Peyer's patch (tissue), 4 donors: ENCODE results near the gene ERAL1. TPM values are rescaled to one million over a fixed set of nuclear protein-coding genes. Genes with fewer than 3 reads are reported as not detected.
"Not testable (repeated sequence)": the region's sequence is repeated elsewhere in the genome, so short reads cannot be mapped to it uniquely, and the experiment has no call there.

Experiments
- DNase-seq, 3 donors: peaks; one replicate each; pipeline ENCODE4 v3.0.0-alpha.2; 2017 to 2019
- H3K27ac ChIP-seq, 4 donors: fragments of 200-600 bp; sonication (generic); one replicate each; pipeline ENCODE4 v1.5.1; 2016 to 2019
- H3K27me3 ChIP-seq, 2 donors: fragments of 200-600 bp; sonication (generic); one replicate each; pipeline ENCODE4 v1.5.1; 2019
- H3K36me3 ChIP-seq, 3 donors: fragments of 200-600 bp; sonication (generic); one replicate each; pipeline ENCODE4 v1.5.1; 2016 to 2019
- H3K4me1 ChIP-seq, 4 donors: fragments of 200-600 bp; sonication (generic); one replicate each; pipeline ENCODE4 v1.5.1; 2016 to 2019
- H3K4me3 ChIP-seq, 4 donors: fragments of 200-600 bp; sonication (generic); 1 replicate in 3 of 4; 2 replicates in 1 of 4; pipeline ENCODE4 v1.5.1; 2016 to 2019; ENCODE audit warnings: mild to moderate bottlenecking in 1 of 4
- H3K9me3 ChIP-seq, 4 donors: fragments of 200-600 bp; sonication (generic); one replicate each; pipeline ENCODE4 v1.5.1; 2016 to 2019; ENCODE audit warnings: mild to moderate bottlenecking in 1 of 4
- POLR2A ChIP-seq, 2 donors: fragments of 450-650 bp; IDR thresholded peaks; one replicate each; pipeline ENCODE4 v1.5.1; 2017; ENCODE audit warnings: antibody characterized with exemption in 2 of 2, mild to moderate bottlenecking in 2 of 2, moderate library complexity in 2 of 2
- total RNA-seq, 4 donors: library from RNA; depleted of rRNA; stranded (reverse); fragments of >200 nt; gene quantifications; one replicate each; pipeline ENCODE4 v1.1.0, GENCODE V29; 2016
- TF ChIP-seq, protein P1 (sequence below), 6 experiments: fragments of 450-650 bp in 4 of 6; fragments of 200-600 bp in 2 of 6; sonication (generic) in 1 of 6; IDR thresholded peaks; one replicate each; pipeline ENCODE4 v1.5.1; 2017 to 2019; ENCODE audit warnings: antibody characterized with exemption in 6 of 6, mild to moderate bottlenecking in 3 of 6, moderate library complexity in 1 of 6

The ERAL1 gene
- total RNA-seq, 4 donors from 2014 or later, result 43.8 to 118 (median 51.0) TPM

DNA sequence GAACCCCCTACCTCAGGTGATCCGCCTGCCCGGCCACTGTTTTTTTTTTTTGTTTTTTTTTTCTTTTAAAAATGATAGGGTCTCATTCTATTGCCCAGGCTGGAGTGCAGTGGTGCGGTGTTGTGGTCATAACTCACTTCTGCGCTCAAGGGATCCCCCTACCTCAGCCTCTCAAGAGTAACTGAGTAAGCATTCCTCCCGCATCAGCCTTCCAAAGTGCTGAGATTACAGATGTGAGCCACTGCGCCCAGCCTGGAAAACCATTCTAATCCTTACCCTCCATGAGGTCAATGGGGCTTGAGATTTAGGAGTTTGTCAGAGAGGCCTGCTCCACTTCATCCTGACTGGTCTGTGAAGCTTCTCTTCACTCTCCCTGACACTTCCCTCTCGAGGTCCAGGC is 12.5 kb downstream of the ERAL1 start:
- no peaks in the 10 kb centered on the region for H3K36me3 ChIP-seq
- no peak overlapping the region for H3K4me3 ChIP-seq
- peaks cover 0 to 10% (median 7%) of the 10 kb centered on the region in 4 donors for H3K4me1 ChIP-seq
- DNase-seq, result no peak
- no peak overlapping the region for H3K27ac ChIP-seq
- no peaks in the 10 kb centered on the region for H3K9me3 ChIP-seq
- H3K27me3 ChIP-seq, result no peaks in the 10 kb centered on the region
- TF ChIP-seq, protein P1, sequence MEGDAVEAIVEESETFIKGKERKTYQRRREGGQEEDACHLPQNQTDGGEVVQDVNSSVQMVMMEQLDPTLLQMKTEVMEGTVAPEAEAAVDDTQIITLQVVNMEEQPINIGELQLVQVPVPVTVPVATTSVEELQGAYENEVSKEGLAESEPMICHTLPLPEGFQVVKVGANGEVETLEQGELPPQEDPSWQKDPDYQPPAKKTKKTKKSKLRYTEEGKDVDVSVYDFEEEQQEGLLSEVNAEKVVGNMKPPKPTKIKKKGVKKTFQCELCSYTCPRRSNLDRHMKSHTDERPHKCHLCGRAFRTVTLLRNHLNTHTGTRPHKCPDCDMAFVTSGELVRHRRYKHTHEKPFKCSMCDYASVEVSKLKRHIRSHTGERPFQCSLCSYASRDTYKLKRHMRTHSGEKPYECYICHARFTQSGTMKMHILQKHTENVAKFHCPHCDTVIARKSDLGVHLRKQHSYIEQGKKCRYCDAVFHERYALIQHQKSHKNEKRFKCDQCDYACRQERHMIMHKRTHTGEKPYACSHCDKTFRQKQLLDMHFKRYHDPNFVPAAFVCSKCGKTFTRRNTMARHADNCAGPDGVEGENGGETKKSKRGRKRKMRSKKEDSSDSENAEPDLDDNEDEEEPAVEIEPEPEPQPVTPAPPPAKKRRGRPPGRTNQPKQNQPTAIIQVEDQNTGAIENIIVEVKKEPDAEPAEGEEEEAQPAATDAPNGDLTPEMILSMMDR (IDR thresholded peaks at IDR 0.05), result no peak
- TF ChIP-seq POLR2A (IDR thresholded peaks at IDR 0.05), result no peak

DNA sequence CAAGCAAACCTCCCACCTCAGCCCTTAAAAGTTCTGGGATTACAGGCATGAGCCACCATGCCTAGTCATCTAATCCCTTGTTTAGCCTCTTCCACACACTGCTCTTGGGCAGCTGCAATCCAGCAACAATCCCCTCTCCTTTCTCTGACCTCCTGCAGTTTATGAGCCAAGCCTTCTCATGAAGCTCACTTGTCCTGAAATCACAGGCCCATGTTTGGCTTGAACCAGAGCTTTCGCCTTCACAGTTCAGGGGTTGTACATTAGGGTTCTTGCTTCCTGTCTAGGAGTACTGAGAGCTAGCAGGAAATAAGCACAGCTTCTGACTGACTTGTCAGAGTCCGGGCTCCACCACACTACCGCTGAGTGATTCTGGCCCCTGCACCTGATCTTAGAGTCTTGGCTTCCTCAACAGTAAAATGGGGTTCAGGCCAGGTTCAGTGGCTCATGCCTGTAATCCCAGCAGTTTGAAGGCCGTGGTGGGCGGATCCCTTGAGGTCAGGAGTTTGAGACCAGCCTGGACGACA is 16.3 kb downstream of the ERAL1 start:
- Histone ChIP-seq H3K9me3 (no peaks in the 10 kb centered on the region), H3K4me3 (no peak overlapping the region), H3K27ac (peak overlapping the region in 2 of 4 donors; percentile 60 to 66), H3K36me3 (no peaks in the 10 kb centered on the region), H3K4me1 (peaks cover 0 to 9% (median 0%) of the 10 kb centered on the region in 4 donors), H3K27me3 (no peaks in the 10 kb centered on the region)
- DNase-seq, result peak in 2 of 3 donors; percentile 70 to 79
- TF ChIP-seq POLR2A (IDR thresholded peaks at IDR 0.05), result no peak
- TF ChIP-seq, protein P1 (IDR thresholded peaks at IDR 0.05), result no peak

DNA sequence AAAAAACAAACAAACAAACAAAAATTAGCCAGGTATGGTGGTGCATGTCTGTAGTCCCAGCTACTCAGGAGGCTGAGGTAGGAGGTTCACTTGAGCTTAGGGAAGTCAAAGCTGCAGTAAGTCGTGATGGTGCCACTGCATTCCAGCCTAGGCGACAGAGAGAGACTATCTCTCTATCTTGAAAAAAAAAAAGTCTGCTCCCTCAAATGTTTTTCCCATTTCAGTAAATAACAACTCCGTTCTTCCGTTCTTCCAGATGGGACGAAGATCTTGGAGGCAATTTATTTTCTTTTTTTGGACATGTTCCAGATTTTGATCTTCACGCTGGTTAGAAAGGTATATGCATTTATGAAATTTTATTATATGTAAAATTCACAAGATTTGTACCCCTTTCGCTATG is 19.0 kb downstream of the ERAL1 start:
- Histone ChIP-seq H3K27ac (no peak overlapping the region), H3K27me3 (no peaks in the 10 kb centered on the region), H3K36me3 (peaks cover 0 to 2% (median 0%) of the 10 kb centered on the region in 3 donors), H3K9me3 (no peaks in the 10 kb centered on the region), H3K4me3 (no peak overlapping the region), H3K4me1 (peaks cover 0 to 9% (median 0%) of the 10 kb centered on the region in 4 donors)
- TF ChIP-seq, protein P1 (IDR thresholded peaks at IDR 0.05), result no peak
- no peak for TF ChIP-seq POLR2A (IDR thresholded peaks at IDR 0.05)
- DNase-seq, result no peak

DNA sequence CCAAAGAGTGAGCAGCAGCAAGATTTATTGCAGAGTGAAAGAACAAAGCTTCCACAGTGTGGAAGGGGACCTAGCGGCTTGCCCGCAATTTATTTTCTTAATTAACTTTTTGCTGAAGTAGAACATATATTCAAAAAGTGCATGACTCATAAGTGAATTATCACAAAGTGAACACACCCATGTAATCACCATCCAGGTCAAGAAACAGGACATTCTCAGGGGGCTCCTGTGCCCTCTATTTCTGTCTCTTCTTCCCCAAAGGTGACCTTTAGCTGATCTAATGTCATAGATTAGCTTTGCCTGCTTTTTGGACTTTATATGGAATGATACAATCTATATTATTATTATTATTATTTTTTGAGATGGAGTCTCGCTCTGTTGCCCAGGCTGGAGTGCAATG is 19.9 kb downstream of the ERAL1 start:
- H3K4me3 ChIP-seq, result no peak overlapping the region
- H3K4me1 ChIP-seq, result peaks cover 0 to 9% (median 0%) of the 10 kb centered on the region in 4 donors
- no peak overlapping the region for H3K27ac ChIP-seq
- no peak for DNase-seq
- no peaks in the 10 kb centered on the region for H3K27me3 ChIP-seq
- TF ChIP-seq POLR2A (IDR thresholded peaks at IDR 0.05), result no peak
- TF ChIP-seq, protein P1 (IDR thresholded peaks at IDR 0.05), result no peak
- peaks cover 0 to 11% (median 0%) of the 10 kb centered on the region in 3 donors for H3K36me3 ChIP-seq
- H3K9me3 ChIP-seq, result no peaks in the 10 kb centered on the region

DNA sequence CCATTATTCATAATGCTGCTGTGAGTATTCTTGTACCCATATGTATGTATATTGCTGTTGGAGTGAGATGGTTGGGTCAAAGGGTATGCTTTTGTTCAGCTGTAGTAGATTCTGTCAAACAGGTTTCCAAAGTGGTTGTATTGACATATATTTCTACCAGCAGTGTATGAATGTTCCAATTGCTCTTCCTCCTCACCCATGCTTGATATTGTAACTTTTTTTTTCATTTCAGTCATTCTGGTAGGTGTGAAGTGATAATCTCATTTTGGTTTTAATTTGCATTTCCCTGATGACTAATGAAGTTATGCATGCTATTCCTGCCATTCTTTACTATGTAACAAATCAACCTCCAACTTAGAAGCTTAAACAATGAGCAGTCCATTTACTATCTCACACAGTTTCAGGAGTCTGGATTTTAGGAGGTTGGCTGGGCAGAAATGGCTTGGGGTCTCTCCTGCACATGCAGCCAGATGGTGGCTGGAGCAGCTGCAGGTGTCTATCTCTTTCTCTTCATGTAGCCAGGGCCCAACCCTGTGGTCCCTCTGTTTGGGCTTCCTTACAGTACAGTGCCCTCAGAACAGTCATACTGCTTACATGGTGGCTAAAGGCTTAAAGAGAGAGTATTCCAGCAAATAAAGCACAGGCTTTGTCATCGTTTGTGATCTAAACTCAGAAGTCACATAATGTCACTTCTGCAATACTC is 21.2 kb downstream of the ERAL1 start:
- no peak overlapping the region for H3K4me3 ChIP-seq
- H3K4me1 ChIP-seq, result peaks cover 0 to 6% (median 0%) of the 10 kb centered on the region in 4 donors
- no peak overlapping the region for H3K27ac ChIP-seq
- no peak for DNase-seq
- TF ChIP-seq, protein P1 (IDR thresholded peaks at IDR 0.05), result no peak
- TF ChIP-seq POLR2A (IDR thresholded peaks at IDR 0.05), result no peak
- H3K27me3 ChIP-seq, result no peaks in the 10 kb centered on the region
- no peaks in the 10 kb centered on the region for H3K9me3 ChIP-seq
- peaks cover 0 to 24% (median 0%) of the 10 kb centered on the region in 3 donors for H3K36me3 ChIP-seq

DNA sequence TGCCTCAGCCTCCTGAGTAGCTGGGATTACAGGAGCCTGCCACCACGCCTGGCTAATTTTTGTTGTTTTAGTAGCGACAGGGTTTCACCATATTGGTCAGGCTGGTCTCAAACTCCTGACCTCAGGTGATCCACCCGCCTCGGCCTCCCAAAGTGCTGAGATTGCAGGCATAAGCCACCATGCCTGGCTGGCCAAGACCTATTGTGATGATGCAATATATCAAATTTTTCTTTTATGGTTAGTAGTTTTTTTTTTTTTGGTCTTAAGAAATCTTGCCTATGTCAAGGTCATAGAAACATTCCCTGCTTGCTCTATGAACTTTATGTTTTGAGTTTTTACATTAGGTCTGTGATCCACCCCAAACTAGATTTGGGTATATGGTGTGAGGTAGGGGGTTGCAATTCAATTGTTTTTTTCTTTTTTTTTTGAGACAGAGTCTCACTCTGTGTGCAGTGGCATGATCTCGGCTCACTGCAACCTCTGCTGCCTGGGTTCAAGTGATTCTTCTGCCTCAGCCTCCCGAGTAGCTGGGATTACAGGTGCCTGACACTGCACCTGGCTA is 22.4 kb downstream of the ERAL1 start:
- H3K4me1 ChIP-seq, H3K4me3 ChIP-seq, DNase-seq, H3K27me3 ChIP-seq, H3K27ac ChIP-seq, H3K9me3 ChIP-seq: not testable (repeated sequence)
- peaks cover 0 to 36% (median 0%) of the 10 kb centered on the region in 3 donors for H3K36me3 ChIP-seq
